ENCODE data around the gene PRKG1. TPM values are rescaled to one million over a fixed set of nuclear protein-coding genes. Genes with fewer than 3 reads are reported as not detected.

The PRKG1 gene
- total RNA-seq, 1 experiment from 2014 or later, result 10.4 TPM

DNA sequence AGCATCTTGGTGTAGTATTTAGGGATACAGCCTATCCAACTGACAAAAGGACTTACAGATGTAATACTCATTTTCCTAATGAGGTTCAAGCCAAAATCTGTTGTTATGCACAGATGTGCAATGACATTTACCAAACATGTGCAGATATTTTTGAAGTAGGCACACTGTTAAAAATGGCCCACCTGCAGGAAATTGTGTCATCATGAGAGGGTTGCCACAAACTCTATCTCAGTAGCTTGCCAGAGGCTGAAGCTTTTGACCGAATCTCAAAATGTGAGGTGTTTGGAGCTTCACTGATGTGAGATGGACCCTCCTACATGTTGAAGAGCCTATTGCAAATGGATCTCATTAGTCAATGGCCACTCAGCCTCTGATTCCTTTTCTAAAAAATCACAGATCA is 714.8 kb downstream of the PRKG1 start:
- H3K27me3 Mint-ChIP-seq (ENCODE audit: low read depth), result no peaks in the 10 kb centered on the region
- no peaks in the 10 kb centered on the region for H3K36me3 Mint-ChIP-seq (ENCODE audit: insufficient read depth in 1 of 3, low read depth in 3 of 3)
- Histone ChIP-seq H3K27me3 (ENCODE audit: insufficient read depth, low read length) (no peaks in the 10 kb centered on the region), H3K4ac (ENCODE audit: low read depth, low read length) (no peak overlapping the region), H3K23ac (ENCODE audit: insufficient read length, low read depth, low read length) (no peak overlapping the region), H3K9ac (ENCODE audit: extremely low read depth, insufficient read length, low read length) (no peak overlapping the region), H3K4me1 (ENCODE audit: insufficient read depth, low read length) (no peaks in the 10 kb centered on the region), H2BK120ac (ENCODE audit: low read depth, low read length, poor library complexity, severe bottlenecking) (no peak overlapping the region), H4K5ac (ENCODE audit: insufficient read length, low read depth, low read length) (no peak overlapping the region), H3T11ph (ENCODE audit: low read length) (no peak overlapping the region), H2AFZ (ENCODE audit: low read length) (no peak overlapping the region), H2BK15ac (ENCODE audit: low read depth, low read length) (no peak overlapping the region), H2BK5ac (ENCODE audit: insufficient read length, low read length) (no peak overlapping the region), H3K23me2 (ENCODE audit: insufficient read length, low read depth, low read length, poor library complexity, severe bottlenecking) (no peaks in the 10 kb centered on the region), H2BK20ac (ENCODE audit: low read depth, low read length, poor library complexity, severe bottlenecking) (no peak overlapping the region), H3K4me2 (ENCODE audit: insufficient read depth, insufficient read length, low read length) (no peak overlapping the region), H4K20me1 (ENCODE audit: control insufficient read depth, insufficient read depth, insufficient read length) (no peaks in the 10 kb centered on the region), H3K79me2 (ENCODE audit: insufficient read depth, low read length) (no peaks in the 10 kb centered on the region), H4K91ac (ENCODE audit: insufficient read length, low read depth, low read length) (no peak overlapping the region), H3K79me1 (ENCODE audit: insufficient read depth, low read depth, low read length, poor library complexity, severe bottlenecking) (no peaks in the 10 kb centered on the region), H3K56ac (ENCODE audit: insufficient read length, low read depth, low read length) (no peak overlapping the region), H3K14ac (ENCODE audit: insufficient read depth, low read length) (no peak overlapping the region), H4K8ac (replicated peaks; ENCODE audit: insufficient read length, low read depth, low read length) (no peak overlapping the region), H3K27ac (ENCODE audit: insufficient read length, low read depth, low read length) (no peak overlapping the region), H3K9me3 (ENCODE audit: control insufficient read depth, low read depth, low read length) (no peaks in the 10 kb centered on the region), H2AK5ac (ENCODE audit: insufficient read length, low read length) (no peak overlapping the region), H3K18ac (ENCODE audit: insufficient read length, low read depth, low read length) (no peak overlapping the region), H2BK12ac (ENCODE audit: insufficient read length, low read depth, low read length) (no peak overlapping the region)
- H3K4me3 Mint-ChIP-seq, result no peak overlapping the region
- peaks cover 3 to 5% of the 10 kb centered on the region in 2 experiments; a peak in 1 of 5 replicates for H3K9me3 Mint-ChIP-seq
- WGBS (ENCODE audit: extremely low coverage, insufficient read length, low lambda C conversion rate), result no CpG with 5 or more reads among the region's 1 CpG
- no peak overlapping the region for H3K27ac Mint-ChIP-seq
- H3K4me1 Mint-ChIP-seq, result peaks cover 0 to 1% of the 10 kb centered on the region in 2 experiments; a peak in 1 of 4 replicates
- no peak for DNase-seq
- TF ChIP-seq, protein P1, sequence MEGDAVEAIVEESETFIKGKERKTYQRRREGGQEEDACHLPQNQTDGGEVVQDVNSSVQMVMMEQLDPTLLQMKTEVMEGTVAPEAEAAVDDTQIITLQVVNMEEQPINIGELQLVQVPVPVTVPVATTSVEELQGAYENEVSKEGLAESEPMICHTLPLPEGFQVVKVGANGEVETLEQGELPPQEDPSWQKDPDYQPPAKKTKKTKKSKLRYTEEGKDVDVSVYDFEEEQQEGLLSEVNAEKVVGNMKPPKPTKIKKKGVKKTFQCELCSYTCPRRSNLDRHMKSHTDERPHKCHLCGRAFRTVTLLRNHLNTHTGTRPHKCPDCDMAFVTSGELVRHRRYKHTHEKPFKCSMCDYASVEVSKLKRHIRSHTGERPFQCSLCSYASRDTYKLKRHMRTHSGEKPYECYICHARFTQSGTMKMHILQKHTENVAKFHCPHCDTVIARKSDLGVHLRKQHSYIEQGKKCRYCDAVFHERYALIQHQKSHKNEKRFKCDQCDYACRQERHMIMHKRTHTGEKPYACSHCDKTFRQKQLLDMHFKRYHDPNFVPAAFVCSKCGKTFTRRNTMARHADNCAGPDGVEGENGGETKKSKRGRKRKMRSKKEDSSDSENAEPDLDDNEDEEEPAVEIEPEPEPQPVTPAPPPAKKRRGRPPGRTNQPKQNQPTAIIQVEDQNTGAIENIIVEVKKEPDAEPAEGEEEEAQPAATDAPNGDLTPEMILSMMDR (conservative IDR thresholded peaks at IDR 0.05), result no peak

Measured in H9 (cell line).